Motor neuron (in vitro differentiated cells): ENCODE results near the gene TMCO4. TPM values are rescaled to one million over a fixed set of nuclear protein-coding genes. Genes with fewer than 3 reads are reported as not detected.
"Not testable (repeated sequence)": the region's sequence is repeated elsewhere in the genome, so short reads cannot be mapped to it uniquely, and the experiment has no call there.

Experiments
- ATAC-seq, 8 experiments: fragments of 200-7000 bp; cut with Tn5 transposase; replicated peaks in 6 of 8; 2 replicates each; pipeline ENCODE4 v1.8.0; 2021; ENCODE audit warnings: mild to moderate bottlenecking in 8 of 8, moderate library complexity in 8 of 8
- H3K27ac ChIP-seq, 2 donors: fragments of 250-450 bp; sonication (Bioruptor Pico); 2 replicates each; pipeline ENCODE4 v1.9.0; 2021; ENCODE audit warnings: antibody characterized with exemption in 2 of 2, mild to moderate bottlenecking in 2 of 2, moderate library complexity in 1 of 2
- H3K4me1 ChIP-seq, 2 donors: fragments of 250-450 bp; sonication (Bioruptor Pico); replicated peaks in 1 of 2; 2 replicates each; pipeline ENCODE4 v1.6.1; 2021; ENCODE audit warnings: antibody characterized with exemption in 2 of 2, mild to moderate bottlenecking in 2 of 2, moderate library complexity in 1 of 2
- H3K4me3 ChIP-seq, 5 donors: fragments of 250-450 bp; sonication (Bioruptor Pico); 2 replicates each; pipeline ENCODE4 v1.9.0; 2021; ENCODE audit warnings: antibody characterized with exemption in 5 of 5, mild to moderate bottlenecking in 5 of 5, moderate library complexity in 4 of 5
- WGBS, 10 experiments: fragments of 450-650 bp; shearing (Covaris generic); methylation state at CpG; one replicate each; pipeline ENCODE4 v1.0.0; 2022; 5-methylcytosine and 5-hydroxymethylcytosine counted together
- in situ Hi-C, 9 experiments: fragments of 400-800 bp; cut with MboI; loops; one replicate each; pipeline ENCODE4 v1.15.0; 2021; ENCODE audit warnings: low sequenced_read_pairs in 9 of 9, low pct_unique_long_range_greater_than_20kb in 2 of 9; ENCODE audit not compliant: unreplicated experiment in 9 of 9
- total RNA-seq, 8 experiments: library from RNA; unstranded; fragments of 300-600 nt; gene quantifications; 2 replicates each; pipeline versions ENCODE4 v1.2.3 to v1.2.4, GENCODE V29; 2022

TMCO4 gene
- total RNA-seq, 8 experiments from 2014 or later = 0.14 to 12.3 (median 0.69) TPM

GRCh38 chr1:19636749-19637148 is 163.0 kb downstream of the TMCO4 start:
- 29 to 100% (median 80%) methylated on average over 1 to 6 of the region's 10 CpGs; no CpG with 5 or more reads in 2 of the 10 experiments for WGBS, 10 experiments

GRCh38 chr1:19636065-19636464 is 163.7 kb downstream of the TMCO4 start:
- in situ Hi-C loops = loop anchor here in 2 of 9 experiments (25.0 kb wide), 1 partner anchor 249 kb away; no protein-coding TSS in a partner anchor
- Histone ChIP-seq H3K27ac (no peak overlapping the region), H3K4me1 (peaks cover 5% of the 10 kb centered on the region in 2 donors), H3K4me3 (no peak overlapping the region)
- 50 to 90% (median 71%) methylated on average over 1 to 5 of the region's 5 CpGs; no CpG with 5 or more reads in 3 of the 10 experiments for WGBS, 10 experiments
- no peak for ATAC-seq

More at GRCh38 chr1:19636749-19637148, 163.0 kb downstream of the TMCO4 start:
- not testable (repeated sequence) for H3K4me1 ChIP-seq, H3K27ac ChIP-seq, ATAC-seq, H3K4me3 ChIP-seq
- in situ Hi-C loops = loop anchor here in 2 of 9 experiments (25.0 kb wide), 1 partner anchor 249 kb away; no protein-coding TSS in a partner anchor

GRCh38 chr1:19635646-19636045 is 164.1 kb downstream of the TMCO4 start:
- in situ Hi-C loops = loop anchor here in 2 of 9 experiments (25.0 kb wide), 1 partner anchor 248 kb away; no protein-coding TSS in a partner anchor
- no peak overlapping the region for H3K27ac ChIP-seq
- no peak overlapping the region for H3K4me3 ChIP-seq
- no peak for ATAC-seq
- peaks cover 5% of the 10 kb centered on the region in 2 donors for H3K4me1 ChIP-seq
- WGBS, 10 experiments = 67 to 100% (median 89%) methylated on average over 1 to 4 of the region's 4 CpGs; no CpG with 5 or more reads in 3 of the 10 experiments

- not testable (repeated sequence) for H3K27ac ChIP-seq, H3K4me1 ChIP-seq, H3K4me3 ChIP-seq, ATAC-seq
- WGBS, 10 experiments = 82 to 100% (median 94%) methylated on average over 1 to 9 of the region's 9 CpGs; no CpG with 5 or more reads in 1 of the 10 experiments
- in situ Hi-C loops = loop anchor here in 2 of 9 experiments (25.0 kb wide), 1 partner anchor 248 kb away; no protein-coding TSS in a partner anchor
Observed at GRCh38 chr1:19635064-19635463, 164.7 kb downstream of the TMCO4 start.

GRCh38 chr1:19633106-19633505 is 166.6 kb downstream of the TMCO4 start:
- ATAC-seq = no peak
- H3K4me1 ChIP-seq = peaks cover 5% of the 10 kb centered on the region in 2 donors
- no peak overlapping the region for H3K4me3 ChIP-seq
- no peak overlapping the region for H3K27ac ChIP-seq
- WGBS, 10 experiments = 20 to 100% (median 73%) methylated on average over 1 to 2 of the region's 2 CpGs; no CpG with 5 or more reads in 1 of the 10 experiments
- in situ Hi-C loops = loop anchor here in 2 of 9 experiments (25.0 kb wide), 1 partner anchor 246 kb away; no protein-coding TSS in a partner anchor

Other genes with a start within 250 kb of the TMCO4 start
- gene NBL1, start 155.6 kb downstream of the TMCO4 start, total RNA-seq = 100 to 1,000 TPM in 2 of 8 experiments, 10 to 100 TPM in 2, 1 to 10 TPM in 3, under 1 TPM in 1; 0.78 to 149 (median 11.6) TPM
- under 1 TPM in 7 of 8 experiments, not detected in 1; 0.05 to 0.56 (median 0.31) TPM for gene HTR6, start 135.0 kb downstream of the TMCO4 start, total RNA-seq
- gene RNF186, start 15.4 kb upstream of the TMCO4 start, total RNA-seq = under 1 TPM in 3 of 8 experiments, not detected in 5; 0.25 to 0.47 (median 0.31) TPM
- gene OTUD3, start 82.5 kb upstream of the TMCO4 start, total RNA-seq = 10 to 100 TPM in 7 of 8 experiments, 1 to 10 TPM in 1; 9.0 to 15.4 (median 11.1) TPM
- gene PLA2G2E, start 123.7 kb upstream of the TMCO4 start, total RNA-seq = not detected
- 10 to 100 TPM in 1 of 8 experiments, 1 to 10 TPM in 3, under 1 TPM in 2, not detected in 2; 0.41 to 87.5 (median 1.4) TPM for gene PLA2G2A, start 179.7 kb upstream of the TMCO4 start, total RNA-seq